ENCODE measurements around the gene TIFAB. TPM values are rescaled to one million over a fixed set of nuclear protein-coding genes. Genes with fewer than 3 reads are reported as not detected.
A peak's percentile ranks its signal among the peaks of the same experiment; 100 is the strongest.

TIFAB gene
- total RNA-seq, 1 donor from 2014 or later: 0.23 TPM

- no peak for DNase-seq (ENCODE audit: low spot score)
Measured at GRCh38 chr5:135425641-135426040, 26.5 kb downstream of the TIFAB start.

GRCh38 chr5:135423846-135424168, 28.3 kb downstream of the TIFAB start:
- DNase-seq (ENCODE audit: low spot score): no peak

DNA sequence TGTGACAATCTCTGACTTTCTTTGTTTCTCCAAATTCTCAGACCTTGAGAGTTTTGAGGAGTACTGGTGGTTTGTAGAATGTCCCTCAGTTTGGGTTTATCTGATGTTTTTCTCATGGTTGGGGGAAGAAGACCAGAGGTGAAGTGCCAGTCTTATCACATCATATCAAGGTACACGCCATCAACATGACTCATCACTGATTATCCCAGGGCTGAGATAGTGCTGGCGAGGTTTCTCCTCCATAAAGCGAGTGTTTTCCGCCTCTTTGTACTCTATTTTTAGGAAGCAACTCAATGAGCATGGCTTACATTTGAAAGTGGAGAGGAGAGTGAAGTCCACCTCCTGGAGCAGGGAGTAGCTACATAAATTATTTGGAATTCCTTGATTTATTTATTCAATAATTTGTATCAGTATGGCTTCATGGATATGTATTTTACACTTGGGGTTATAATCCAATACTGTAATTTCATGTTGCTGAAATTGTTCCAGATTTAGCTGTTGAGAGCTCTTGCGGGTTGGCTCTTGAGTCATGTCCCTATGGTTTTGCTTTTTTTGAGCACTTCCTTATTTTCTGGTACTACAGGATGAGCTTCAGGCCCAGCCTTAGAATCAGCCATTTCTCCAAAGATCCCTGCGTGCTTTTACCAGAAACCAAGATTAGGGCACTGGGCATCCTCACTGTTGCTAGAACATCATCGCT, 28.9 kb downstream of the TIFAB start:
- DNase-seq (ENCODE audit: low spot score): no peak

- no peak for DNase-seq (ENCODE audit: low spot score)
Measured at GRCh38 chr5:135422419-135422818, 29.7 kb downstream of the TIFAB start.

DNA sequence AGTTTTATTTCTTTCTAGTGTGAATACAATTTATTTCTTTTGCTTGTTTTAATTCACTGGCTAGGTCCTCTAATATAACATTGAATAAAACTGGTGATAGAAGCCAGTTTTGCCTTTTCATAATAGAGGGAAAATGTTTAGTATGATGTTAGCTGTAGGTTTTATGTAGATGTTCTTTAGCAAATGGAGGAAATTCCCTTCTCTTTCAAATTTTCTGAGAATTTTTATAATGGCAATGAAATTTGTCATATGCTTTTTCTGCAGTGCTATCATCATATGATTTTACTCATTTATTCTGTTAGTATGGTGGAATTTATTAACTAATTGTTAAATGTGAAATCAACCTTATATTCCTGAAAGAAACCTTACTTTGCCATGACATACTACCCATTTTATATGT, 35.1 kb downstream of the TIFAB start:
- no peak for DNase-seq (ENCODE audit: low spot score)

DNA sequence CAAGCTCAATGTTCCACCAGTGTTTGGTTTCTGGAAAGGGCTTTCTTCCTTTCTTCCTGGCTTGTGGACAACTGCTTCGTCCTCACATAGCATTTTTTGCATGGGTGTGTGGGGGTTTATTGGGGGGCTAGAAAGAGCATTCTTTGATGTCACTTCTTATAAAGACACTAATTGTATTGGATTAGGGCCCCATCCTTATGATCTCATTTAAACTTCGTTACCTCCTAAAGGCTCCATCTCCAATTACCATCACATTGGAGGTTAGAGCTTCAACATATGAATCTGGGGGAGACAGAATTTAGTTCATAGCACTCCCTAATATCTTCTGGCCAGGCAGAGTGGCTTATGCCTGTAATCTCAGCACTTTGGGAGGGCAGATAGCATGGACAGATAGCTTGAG, 47.1 kb downstream of the TIFAB start:
- no peak for DNase-seq (ENCODE audit: low spot score)

DNA sequence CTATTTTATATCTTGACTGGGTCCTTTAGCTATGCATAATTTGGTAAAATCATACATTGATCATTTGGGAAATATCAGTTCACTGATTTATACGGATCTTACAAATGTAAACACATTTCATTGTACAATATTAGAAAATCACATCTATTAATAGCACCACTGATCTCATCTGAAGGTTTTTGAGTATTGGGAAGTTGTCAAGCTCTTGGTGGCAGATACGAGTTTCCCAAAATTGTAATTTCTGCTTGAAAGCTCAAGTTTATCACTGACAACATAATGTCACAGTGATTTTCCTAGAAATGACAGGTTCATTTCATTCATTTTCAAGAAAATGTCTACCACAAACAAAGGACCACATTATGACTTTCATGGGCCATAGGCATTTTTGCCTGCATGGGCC, 50.1 kb downstream of the TIFAB start:
- DNase-seq (ENCODE audit: low spot score): no peak

- no peak for DNase-seq (ENCODE audit: low spot score)
Measured at GRCh38 chr5:135400866-135401265, 51.3 kb downstream of the TIFAB start.

- no peak for DNase-seq (ENCODE audit: low spot score)
Measured at GRCh38 chr5:135399794-135400542, 52.2 kb downstream of the TIFAB start.

DNA sequence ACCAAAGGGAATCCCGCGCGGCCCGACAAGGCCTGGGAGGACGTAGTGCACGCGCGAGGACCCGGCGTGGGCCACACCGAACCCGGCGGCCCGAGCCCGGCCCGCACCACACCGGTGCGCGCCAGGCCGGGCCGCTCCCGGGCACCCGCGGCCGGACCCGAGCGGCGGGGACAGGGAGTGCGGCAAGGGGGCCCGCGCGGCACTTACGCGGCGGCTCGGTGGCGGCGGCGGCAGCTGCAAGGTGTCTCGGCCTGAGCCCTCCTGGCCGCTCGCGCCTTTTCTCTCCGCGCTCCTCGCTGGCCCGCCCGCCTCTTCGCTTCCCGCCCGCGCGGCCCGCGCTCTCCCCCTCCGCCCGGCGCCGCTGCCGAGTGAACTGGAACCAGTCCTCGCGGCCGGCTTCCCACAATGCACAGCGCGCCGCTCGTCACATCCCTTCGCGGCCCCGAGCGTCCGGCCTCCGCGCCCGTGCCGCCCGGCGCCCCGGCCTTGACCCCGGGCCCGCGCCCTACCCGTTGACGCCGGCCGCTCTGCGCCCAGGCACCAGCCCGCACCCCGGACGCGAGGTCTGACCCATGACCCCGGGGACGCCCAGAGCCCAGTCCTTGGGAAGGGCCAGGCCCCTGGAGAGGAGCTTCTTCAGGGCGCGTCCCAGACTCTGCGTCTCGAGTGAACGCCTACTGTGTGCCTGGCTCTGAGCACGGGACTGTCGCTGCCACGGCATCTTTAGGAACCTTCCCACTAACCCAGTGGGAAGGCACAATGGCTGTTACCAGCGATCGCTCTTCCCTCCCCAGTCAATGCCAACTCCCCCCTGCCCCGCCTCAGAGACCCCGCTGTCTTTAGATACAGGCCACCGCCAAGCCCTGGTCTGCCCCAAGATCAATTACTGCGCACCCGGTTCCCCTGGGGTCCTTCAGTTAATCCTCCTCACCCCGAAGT, 53.0 kb downstream of the TIFAB start, which contains the start of gene MACROH2A1:
MACROH2A1 (minus strand) TSS at position 377 of the 939 bp plus-strand sequence. CDS start 10,138 bp downstream, outside the sequence.
- peak; percentile 88 for DNase-seq (ENCODE audit: low spot score)

DNA sequence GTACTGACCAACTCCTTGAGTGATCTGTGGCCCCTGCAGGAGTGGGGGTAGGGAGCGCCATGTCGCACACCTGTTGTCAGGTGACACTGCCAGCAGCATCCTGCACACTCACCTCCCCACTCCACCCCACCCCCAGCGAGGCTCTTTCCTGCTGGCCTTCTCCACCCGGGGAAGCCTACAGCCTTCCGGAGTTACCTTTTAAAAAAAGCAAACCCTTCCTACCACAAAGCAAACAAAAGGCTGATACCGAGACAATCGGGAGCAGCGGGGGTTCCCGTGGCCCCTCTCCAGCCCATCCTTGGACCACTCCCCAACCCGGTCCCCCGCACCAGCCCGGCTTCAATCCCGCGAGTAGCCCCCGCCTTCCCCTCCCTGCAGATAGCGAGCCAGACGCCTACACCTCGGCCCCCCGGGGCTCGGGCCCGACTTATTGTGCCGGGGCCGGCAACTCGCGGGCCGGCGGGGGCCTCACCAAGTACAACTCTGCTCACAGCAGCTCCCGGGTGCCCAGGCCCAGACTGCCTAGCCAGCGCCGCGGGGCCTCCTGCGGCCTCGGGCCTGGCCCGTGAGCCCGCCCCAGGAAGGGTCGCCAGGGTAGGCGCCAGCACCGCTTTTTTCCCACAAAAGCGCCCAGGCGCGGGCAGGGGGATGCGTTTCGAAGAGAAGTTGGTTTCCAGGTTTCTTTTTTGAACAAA, 53.8 kb downstream of the TIFAB start:
- peak; percentile 58 for DNase-seq (ENCODE audit: low spot score)

Other genes with a start within 250 kb of the TIFAB start
- gene MACROH2A1, start 53.1 kb downstream of the TIFAB start, total RNA-seq: 256 TPM
- gene DCANP1, start 5.0 kb downstream of the TIFAB start, total RNA-seq: 0.09 TPM
- not detected for gene NEUROG1, start 83.6 kb upstream of the TIFAB start, total RNA-seq
- gene CXCL14, start 126.6 kb upstream of the TIFAB start, total RNA-seq: 4.7 TPM